ENCODE data around the gene PLCE1. TPM values are rescaled to one million over a fixed set of nuclear protein-coding genes. Genes with fewer than 3 reads are reported as not detected.

PLCE1 gene
- total RNA-seq, 1 experiment from 2014 or later, result 0.13 TPM

GRCh38 chr10:94035982-94036765, 42.4 kb downstream of the PLCE1 start:
- Histone ChIP-seq H3K56ac (ENCODE audit: insufficient read length, low read depth, low read length) (no peak overlapping the region), H3K23ac (ENCODE audit: insufficient read length, low read depth, low read length) (no peak overlapping the region), H3K4me2 (ENCODE audit: insufficient read depth, insufficient read length, low read length) (no peak overlapping the region), H3K23me2 (ENCODE audit: insufficient read length, low read depth, low read length, poor library complexity, severe bottlenecking) (no peaks in the 10 kb centered on the region), H2AFZ (ENCODE audit: low read length) (no peak overlapping the region), H3K4ac (ENCODE audit: low read depth, low read length) (no peak overlapping the region), H4K91ac (ENCODE audit: insufficient read length, low read depth, low read length) (no peak overlapping the region), H3K9me3 (ENCODE audit: control insufficient read depth, low read depth, low read length) (no peaks in the 10 kb centered on the region), H2BK120ac (ENCODE audit: low read depth, low read length, poor library complexity, severe bottlenecking) (no peak overlapping the region), H3K79me2 (ENCODE audit: insufficient read depth, low read length) (no peaks in the 10 kb centered on the region), H4K20me1 (ENCODE audit: control insufficient read depth, insufficient read depth, insufficient read length) (no peaks in the 10 kb centered on the region), H2AK5ac (ENCODE audit: insufficient read length, low read length) (no peak overlapping the region), H3K14ac (ENCODE audit: insufficient read depth, low read length) (no peak overlapping the region), H2BK15ac (ENCODE audit: low read depth, low read length) (no peak overlapping the region), H3K79me1 (ENCODE audit: insufficient read depth, low read depth, low read length, poor library complexity, severe bottlenecking) (no peaks in the 10 kb centered on the region), H3K18ac (ENCODE audit: insufficient read length, low read depth, low read length) (no peak overlapping the region), H3K27me3 (ENCODE audit: insufficient read depth, low read length) (no peaks in the 10 kb centered on the region), H3T11ph (ENCODE audit: low read length) (no peak overlapping the region), H3K9ac (ENCODE audit: extremely low read depth, insufficient read length, low read length) (no peak overlapping the region), H3K4me1 (ENCODE audit: insufficient read depth, low read length) (no peaks in the 10 kb centered on the region), H4K8ac (replicated peaks; ENCODE audit: insufficient read length, low read depth, low read length) (no peak overlapping the region), H2BK20ac (ENCODE audit: low read depth, low read length, poor library complexity, severe bottlenecking) (no peak overlapping the region), H3K27ac (ENCODE audit: insufficient read length, low read depth, low read length) (no peak overlapping the region), H2BK5ac (ENCODE audit: insufficient read length, low read length) (no peak overlapping the region), H2BK12ac (ENCODE audit: insufficient read length, low read depth, low read length) (no peak overlapping the region), H4K5ac (ENCODE audit: insufficient read length, low read depth, low read length) (no peak overlapping the region)
- TF ChIP-seq CTCF (conservative IDR thresholded peaks at IDR 0.05), result no peak
- Mint-ChIP-seq H3K4me1 (peaks cover 5 to 15% of the 10 kb centered on the region in 2 experiments; a peak in 2 of 4 replicates), H3K4me3 (no peak overlapping the region; a peak in 1 of 5 replicates), H3K27ac (no peak overlapping the region), H3K9me3 (peaks cover 0 to 5% of the 10 kb centered on the region in 2 experiments; a peak in 3 of 5 replicates), H3K27me3 (ENCODE audit: low read depth) (no peaks in the 10 kb centered on the region; the same call in 1 of the 2 replicates), H3K36me3 (ENCODE audit: insufficient read depth in 1 of 3, low read depth in 3 of 3) (no peaks in the 10 kb centered on the region)
- DNase-seq, result no peak
- WGBS (ENCODE audit: extremely low coverage, insufficient read length, low lambda C conversion rate), result no CpG with 5 or more reads among the region's 3 CpGs

Data from H9 (cell line).